SK-N-MC (cell line): ENCODE data around the gene UGGT2.

Source experiments
- DNase-seq: peaks from one replicate; pipeline ENCODE4 v3.0.0-alpha.2; 2011; ENCODE audit warnings: low read depth, low spot score
- H3K27ac ChIP-seq: fragments of 200-600 bp; sonication (generic); 2 replicates; pipeline ENCODE4 v1.5.1; 2016; ENCODE audit warnings: mixed run types
- H3K36me3 ChIP-seq: fragments of 200-600 bp; sonication (generic); 2 replicates; pipeline ENCODE4 v1.6.1; 2017; ENCODE audit warnings: antibody characterized with exemption, low read length, mixed read lengths; ENCODE audit not compliant: insufficient read depth
- H3K4me3 ChIP-seq: fragments of 200-600 bp; sonication (generic); 2 replicates; pipeline ENCODE4 v1.5.1; 2016
- H3K9ac ChIP-seq: fragments of 200-600 bp; sonication (generic); 2 replicates; pipeline ENCODE4 v1.8.0; 2017; ENCODE audit warnings: mixed run types, mixed read lengths; ENCODE audit not compliant: insufficient read length
- H3K9me3 ChIP-seq: fragments of 200-600 bp; sonication (generic); 2 replicates; pipeline ENCODE4 v1.6.1; 2017; ENCODE audit warnings: low read depth, mild to moderate bottlenecking, antibody characterized with exemption, low read length, moderate library complexity, mixed read lengths
- EZH2 ChIP-seq: fragments of 200-600 bp; sonication (generic); IDR thresholded peaks from one replicate; pipeline ENCODE4 v1.6.1; 2017; ENCODE audit warnings: antibody characterized with exemption
- FOXP2 ChIP-seq: optimal IDR thresholded peaks from 2 replicates; pipeline ENCODE3; 2011; ENCODE audit warnings: mild to moderate bottlenecking, moderate library complexity; ENCODE audit not compliant: insufficient read depth; ENCODE audit errors: extremely low read length, control extremely low read depth
- POLR2AphosphoS5 ChIP-seq: IDR thresholded peaks from 2 replicates; pipeline ENCODE4 v1.6.1; 2012; ENCODE audit warnings: mild to moderate bottlenecking, low read depth, low read length, borderline replicate concordance

Gene UGGT2

GRCh38 chr13:95926231-95926630, 127.0 kb downstream of the UGGT2 start:
- Histone ChIP-seq H3K9ac (no peak overlapping the region), H3K27ac (no peak overlapping the region), H3K9me3 (no peaks in the 10 kb centered on the region), H3K4me3 (no peak overlapping the region), H3K36me3 (no peaks in the 10 kb centered on the region)
- TF ChIP-seq FOXP2 (no peak), EZH2 (no peak), POLR2AphosphoS5 (no peak)
- DNase-seq: no peak

GRCh38 chr13:95924389-95924994, 128.7 kb downstream of the UGGT2 start:
- Histone ChIP-seq H3K9me3 (no peaks in the 10 kb centered on the region), H3K36me3 (no peaks in the 10 kb centered on the region), H3K9ac (no peak overlapping the region), H3K27ac (no peak overlapping the region), H3K4me3 (no peak overlapping the region)
- TF ChIP-seq POLR2AphosphoS5: no peak
- no peak for TF ChIP-seq EZH2
- TF ChIP-seq FOXP2: no peak
- no peak for DNase-seq

- no peak for DNase-seq
- no peaks in the 10 kb centered on the region for H3K36me3 ChIP-seq
- TF ChIP-seq EZH2: no peak
- TF ChIP-seq FOXP2: no peak
- no peak for TF ChIP-seq POLR2AphosphoS5
- no peak overlapping the region for H3K4me3 ChIP-seq
- no peak overlapping the region for H3K9ac ChIP-seq
- H3K27ac ChIP-seq: no peak overlapping the region
- no peaks in the 10 kb centered on the region for H3K9me3 ChIP-seq
Observed at GRCh38 chr13:95921485-95921884, 131.7 kb downstream of the UGGT2 start.

GRCh38 chr13:95920485-95920884, 132.7 kb downstream of the UGGT2 start:
- H3K4me3 ChIP-seq: no peak overlapping the region
- no peak for DNase-seq
- no peak for TF ChIP-seq POLR2AphosphoS5
- no peak for TF ChIP-seq EZH2
- TF ChIP-seq FOXP2: no peak
- no peaks in the 10 kb centered on the region for H3K36me3 ChIP-seq
- no peak overlapping the region for H3K9ac ChIP-seq
- H3K27ac ChIP-seq: no peak overlapping the region
- H3K9me3 ChIP-seq: no peaks in the 10 kb centered on the region

- Histone ChIP-seq H3K9me3 (no peaks in the 10 kb centered on the region), H3K4me3 (no peak overlapping the region), H3K27ac (no peak overlapping the region), H3K36me3 (no peaks in the 10 kb centered on the region), H3K9ac (no peak overlapping the region)
- DNase-seq: no peak
- no peak for TF ChIP-seq FOXP2
- TF ChIP-seq POLR2AphosphoS5: no peak
- no peak for TF ChIP-seq EZH2
Observed at GRCh38 chr13:95918860-95919259, 134.3 kb downstream of the UGGT2 start.

GRCh38 chr13:95914991-95915501, 138.2 kb downstream of the UGGT2 start:
- H3K9me3 ChIP-seq: no peaks in the 10 kb centered on the region
- no peak overlapping the region for H3K9ac ChIP-seq
- H3K36me3 ChIP-seq: no peaks in the 10 kb centered on the region
- no peak for DNase-seq
- no peak for TF ChIP-seq EZH2
- no peak for TF ChIP-seq POLR2AphosphoS5
- no peak for TF ChIP-seq FOXP2
- H3K27ac ChIP-seq: no peak overlapping the region
- H3K4me3 ChIP-seq: no peak overlapping the region

GRCh38 chr13:95906999-95907398, 146.2 kb downstream of the UGGT2 start:
- H3K36me3 ChIP-seq: no peaks in the 10 kb centered on the region
- no peak overlapping the region for H3K4me3 ChIP-seq
- no peak for DNase-seq
- no peak overlapping the region for H3K27ac ChIP-seq
- no peak overlapping the region for H3K9ac ChIP-seq
- H3K9me3 ChIP-seq: no peaks in the 10 kb centered on the region
- TF ChIP-seq POLR2AphosphoS5 (no peak), FOXP2 (no peak), EZH2 (no peak)

GRCh38 chr13:95903569-95903968, 149.6 kb downstream of the UGGT2 start:
- Histone ChIP-seq H3K27ac (no peak overlapping the region), H3K36me3 (no peaks in the 10 kb centered on the region), H3K9ac (no peak overlapping the region), H3K9me3 (no peaks in the 10 kb centered on the region), H3K4me3 (no peak overlapping the region)
- TF ChIP-seq POLR2AphosphoS5 (no peak), EZH2 (no peak), FOXP2 (no peak)
- no peak for DNase-seq

GRCh38 chr13:95902741-95903140, 150.5 kb downstream of the UGGT2 start:
- Histone ChIP-seq H3K27ac (no peak overlapping the region), H3K4me3 (no peak overlapping the region), H3K36me3 (no peaks in the 10 kb centered on the region), H3K9ac (no peak overlapping the region), H3K9me3 (no peaks in the 10 kb centered on the region)
- DNase-seq: no peak
- TF ChIP-seq EZH2 (no peak), POLR2AphosphoS5 (no peak), FOXP2 (no peak)

GRCh38 chr13:95898256-95898655, 154.9 kb downstream of the UGGT2 start:
- no peak for DNase-seq
- no peak overlapping the region for H3K4me3 ChIP-seq
- H3K9ac ChIP-seq: no peak overlapping the region
- H3K36me3 ChIP-seq: no peaks in the 10 kb centered on the region
- H3K27ac ChIP-seq: no peak overlapping the region
- no peaks in the 10 kb centered on the region for H3K9me3 ChIP-seq
- TF ChIP-seq POLR2AphosphoS5: no peak
- no peak for TF ChIP-seq EZH2
- no peak for TF ChIP-seq FOXP2
